OCI-LY7 (cell line): ENCODE results near the gene RPP25L. TPM values are rescaled to one million over a fixed set of nuclear protein-coding genes. Genes with fewer than 3 reads are reported as not detected.
"Not testable (repeated sequence)": the region's sequence is repeated elsewhere in the genome, so short reads cannot be mapped to it uniquely, and the experiment has no call there.

ENCODE experiments used
- BruUV-seq: library from RNA; stranded (reverse); fragments of 400-500 nt; replicated peaks from 2 replicates; lab custom pipeline; 2021; lab: Mats Ljungman, UMichigan
- CTCF ChIA-PET: fragments of 300-600 bp; sonication (Branson Sonifier 250); formaldehyde crosslinking; loops from one replicate; lab custom pipeline; 2022; ENCODE audit warnings: antibody characterized with exemption; ENCODE audit not compliant: unreplicated experiment; lab: Charles Lee
- POLR2A ChIA-PET: fragments of 300-600 bp; sonication (Branson Sonifier 250); formaldehyde crosslinking; loops from one replicate; lab custom pipeline; 2022; ENCODE audit warnings: antibody characterized with exemption; lab: Charles Lee
- DNase-seq: peaks from one replicate; pipeline ENCODE4 v3.0.0-alpha.2; 2015; ENCODE audit warnings: low spot score
- H2AFZ ChIP-seq: fragments of 200-600 bp; sonication (generic), shearing (Covaris generic); 2 replicates; pipeline ENCODE4 v1.6.1; 2014; ENCODE audit warnings: mild to moderate bottlenecking, antibody characterized with exemption, low read length, moderate library complexity
- H3K27ac ChIP-seq: fragments of 200-600 bp; sonication (generic); 2 replicates; pipeline ENCODE4 v1.5.1; 2014; ENCODE audit warnings: mixed run types, low read depth, mild to moderate bottlenecking, moderate library complexity, low read length, inconsistent platforms; ENCODE audit not compliant: poor library complexity, severe bottlenecking
- H3K36me3 ChIP-seq: fragments of 200-600 bp; sonication (generic); 2 replicates; pipeline ENCODE4 v1.6.1; 2014; ENCODE audit warnings: mild to moderate bottlenecking, antibody characterized with exemption, low read length, moderate library complexity, mixed read lengths; ENCODE audit not compliant: insufficient read depth
- H3K4me1 ChIP-seq: fragments of 200-600 bp; sonication (generic); 2 replicates; pipeline ENCODE4 v1.5.1; 2014; ENCODE audit warnings: mild to moderate bottlenecking, low read length; ENCODE audit not compliant: insufficient read depth, poor library complexity, severe bottlenecking
- H3K4me2 ChIP-seq: fragments of 200-600 bp; sonication (generic); 2 replicates; pipeline ENCODE4 v1.6.1; 2014; ENCODE audit warnings: mild to moderate bottlenecking, low read length
- H3K4me3 ChIP-seq: fragments of 200-600 bp; sonication (generic); 2 replicates; pipeline ENCODE4 v1.5.1; 2014; ENCODE audit warnings: mild to moderate bottlenecking, low read depth, low read length; ENCODE audit not compliant: poor library complexity, severe bottlenecking
- H3K79me2 ChIP-seq: fragments of 200-600 bp; sonication (generic); 2 replicates; pipeline ENCODE4 v1.6.1; 2016; ENCODE audit warnings: low read depth, mild to moderate bottlenecking, low read length, moderate library complexity, mixed read lengths; ENCODE audit not compliant: insufficient read depth
- H3K9me2 ChIP-seq: fragments of 200-600 bp; sonication (generic); 2 replicates; pipeline ENCODE4 v1.6.1; 2016; ENCODE audit warnings: mild to moderate bottlenecking, low read length, mixed read lengths; ENCODE audit not compliant: insufficient read depth
- H3K9me3 ChIP-seq: fragments of 200-600 bp; sonication (generic); 2 replicates; pipeline ENCODE4 v1.6.1; 2014; ENCODE audit warnings: mild to moderate bottlenecking, mixed run types, low read length, mixed read lengths
- H4K20me1 ChIP-seq: fragments of 200-600 bp; sonication (generic); 2 replicates; pipeline ENCODE4 v1.6.1; 2014; ENCODE audit warnings: mild to moderate bottlenecking, antibody characterized with exemption, low read length, moderate library complexity, mixed read lengths; ENCODE audit not compliant: insufficient read depth
- EZH2phosphoT487 ChIP-seq: fragments of 200-600 bp; sonication (generic); IDR thresholded peaks from 2 replicates; pipeline ENCODE4 v1.6.1; 2018; ENCODE audit warnings: low read depth, borderline replicate concordance, mild to moderate bottlenecking, mixed run types, antibody characterized with exemption, low read length, moderate library complexity, mixed read lengths
- intact Hi-C: fragments of 100-400 bp; cut with micrococcal nuclease; formaldehyde crosslinking; loops from one replicate; pipeline ENCODE4 v1.10.0; 2022; ENCODE audit not compliant: unreplicated experiment
- total RNA-seq, 2 experiments: library from RNA; depleted of rRNA in 1 of 2; stranded (reverse); fragments of >200 nt in 1 of 2; shearing (Covaris generic) in 1 of 2; gene quantifications; 2 replicates each; pipeline ENCODE4 v1.2.3, GENCODE V29; 2014 to 2022
- TF ChIP-seq, protein P1 (sequence below): fragments of 200-600 bp; sonication (generic); conservative IDR thresholded peaks from 2 replicates; pipeline ENCODE4 v1.5.1; 2014; ENCODE audit warnings: mild to moderate bottlenecking, antibody characterized with exemption, low read length, moderate library complexity, mixed read lengths

Gene RPP25L
- total RNA-seq, 2 experiments from 2014 or later: 33.7 to 40.3 TPM

- Histone ChIP-seq H3K4me2 (no peak overlapping the region), H4K20me1 (no peaks in the 10 kb centered on the region), H3K9me2 (no peaks in the 10 kb centered on the region), H3K27ac (no peak overlapping the region), H3K4me1 (peaks cover 21% of the 10 kb centered on the region), H3K79me2 (peaks cover 11% of the 10 kb centered on the region; the same call in 1 of the 2 replicates), H3K36me3 (peaks cover 19% of the 10 kb centered on the region), H3K4me3 (no peak overlapping the region), H2AFZ (no peak overlapping the region), H3K9me3 (no peaks in the 10 kb centered on the region)
- CTCF ChIA-PET: no interaction called here
- intact Hi-C loops: no loop called here
- no TSS peak for BruUV-seq
- no peak for DNase-seq
- POLR2A ChIA-PET: interaction anchor here (0.6 to 5.2 kb wide), 3 partner anchors 8 to 475 kb away, joined by 3 to 66 read pairs (median 3); partner anchors contain the start of gene SIGMAR1
- no peak for TF ChIP-seq EZH2phosphoT487
- TF ChIP-seq, protein P1, sequence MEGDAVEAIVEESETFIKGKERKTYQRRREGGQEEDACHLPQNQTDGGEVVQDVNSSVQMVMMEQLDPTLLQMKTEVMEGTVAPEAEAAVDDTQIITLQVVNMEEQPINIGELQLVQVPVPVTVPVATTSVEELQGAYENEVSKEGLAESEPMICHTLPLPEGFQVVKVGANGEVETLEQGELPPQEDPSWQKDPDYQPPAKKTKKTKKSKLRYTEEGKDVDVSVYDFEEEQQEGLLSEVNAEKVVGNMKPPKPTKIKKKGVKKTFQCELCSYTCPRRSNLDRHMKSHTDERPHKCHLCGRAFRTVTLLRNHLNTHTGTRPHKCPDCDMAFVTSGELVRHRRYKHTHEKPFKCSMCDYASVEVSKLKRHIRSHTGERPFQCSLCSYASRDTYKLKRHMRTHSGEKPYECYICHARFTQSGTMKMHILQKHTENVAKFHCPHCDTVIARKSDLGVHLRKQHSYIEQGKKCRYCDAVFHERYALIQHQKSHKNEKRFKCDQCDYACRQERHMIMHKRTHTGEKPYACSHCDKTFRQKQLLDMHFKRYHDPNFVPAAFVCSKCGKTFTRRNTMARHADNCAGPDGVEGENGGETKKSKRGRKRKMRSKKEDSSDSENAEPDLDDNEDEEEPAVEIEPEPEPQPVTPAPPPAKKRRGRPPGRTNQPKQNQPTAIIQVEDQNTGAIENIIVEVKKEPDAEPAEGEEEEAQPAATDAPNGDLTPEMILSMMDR: no peak
Observed at GRCh38 chr9:34644766-34645314, 32.9 kb upstream of the RPP25L start.

DNA sequence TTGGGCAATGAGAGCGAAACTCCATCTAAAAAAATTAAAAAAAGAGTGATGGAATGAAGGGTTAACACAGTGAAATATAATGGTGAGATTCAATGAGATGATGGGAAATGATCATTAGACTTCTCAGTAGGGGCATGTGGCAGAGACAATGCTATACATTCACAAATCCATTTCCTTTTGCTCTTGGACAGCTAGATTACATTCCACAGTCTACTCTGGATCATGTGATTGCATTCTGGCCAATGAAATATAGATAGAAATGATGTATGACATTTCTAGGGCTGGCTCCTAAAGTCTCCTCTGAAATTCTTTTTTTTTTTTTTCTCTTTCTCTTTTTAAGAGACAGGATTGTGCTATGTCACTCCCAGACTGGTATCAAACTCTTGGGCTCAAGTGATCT, 30.8 kb upstream of the RPP25L start:
- H3K9me2 ChIP-seq: no peaks in the 10 kb centered on the region
- no peak overlapping the region for H2AFZ ChIP-seq
- CTCF ChIA-PET: no interaction called here
- H3K4me3 ChIP-seq: no peak overlapping the region
- DNase-seq: no peak
- H4K20me1 ChIP-seq: no peaks in the 10 kb centered on the region
- peaks cover 6% of the 10 kb centered on the region; the same call in 1 of the 2 replicates for H3K79me2 ChIP-seq
- intact Hi-C loops: no loop called here
- TF ChIP-seq, protein P1: no peak
- TF ChIP-seq EZH2phosphoT487: no peak
- H3K36me3 ChIP-seq: no peaks in the 10 kb centered on the region
- peaks cover 26% of the 10 kb centered on the region for H3K4me1 ChIP-seq
- no peaks in the 10 kb centered on the region for H3K9me3 ChIP-seq
- H3K4me2 ChIP-seq: no peak overlapping the region
- no TSS peak for BruUV-seq
- no peak overlapping the region for H3K27ac ChIP-seq
- POLR2A ChIA-PET: interaction anchor here (0.5 to 1.0 kb wide), 4 partner anchors 8 to 1473 kb away, joined by 3 to 4 read pairs (median 3); partner anchors contain the start of gene DCTN3

DNA sequence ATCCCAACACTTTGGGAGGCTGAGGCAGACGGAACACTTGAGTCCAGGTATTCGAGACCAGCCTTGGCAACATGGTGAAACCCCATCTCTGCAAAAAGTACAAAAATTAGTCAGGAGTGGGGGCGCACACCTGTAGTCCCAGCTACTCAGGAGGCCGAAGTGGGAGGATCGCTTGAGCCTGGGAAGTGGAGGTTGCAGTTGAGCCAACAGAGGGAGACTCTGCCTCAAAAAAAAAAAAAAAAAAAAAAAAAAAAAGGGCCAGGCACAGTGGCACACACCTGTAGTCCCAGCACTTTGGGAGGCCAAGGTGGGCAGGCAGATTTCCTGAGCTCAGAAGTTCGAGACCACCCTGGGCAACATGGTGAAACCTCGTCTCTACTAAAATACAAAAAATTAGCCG, 27.4 kb upstream of the RPP25L start:
- peaks cover 17% of the 10 kb centered on the region; the same call in 1 of the 2 replicates for H3K36me3 ChIP-seq

More for the DNA sequence above, 27.4 kb upstream of the RPP25L start:
- ChIA-PET CTCF (interaction anchor here (4.5 kb wide), 1 partner anchor 8 kb away, joined by 35 read pairs; the partner anchor contains the start of gene GALT), POLR2A (interaction anchor here (0.6 to 7.3 kb wide), 4 partner anchors 8 to 39 kb away, joined by 3 to 66 read pairs (median 23); partner anchors contain the start of genes DCTN3 and GALT)
- H3K4me3 ChIP-seq, H3K9me3 ChIP-seq, DNase-seq, H3K9me2 ChIP-seq, intact Hi-C loops, H3K4me2 ChIP-seq, H4K20me1 ChIP-seq, H2AFZ ChIP-seq, BruUV-seq, H3K27ac ChIP-seq: not testable (repeated sequence)
- peaks cover 20% of the 10 kb centered on the region for H3K79me2 ChIP-seq
- H3K4me1 ChIP-seq: peaks cover 24% of the 10 kb centered on the region
